Measurements from ENCODE around the gene RAB23.

Gene RAB23

DNA sequence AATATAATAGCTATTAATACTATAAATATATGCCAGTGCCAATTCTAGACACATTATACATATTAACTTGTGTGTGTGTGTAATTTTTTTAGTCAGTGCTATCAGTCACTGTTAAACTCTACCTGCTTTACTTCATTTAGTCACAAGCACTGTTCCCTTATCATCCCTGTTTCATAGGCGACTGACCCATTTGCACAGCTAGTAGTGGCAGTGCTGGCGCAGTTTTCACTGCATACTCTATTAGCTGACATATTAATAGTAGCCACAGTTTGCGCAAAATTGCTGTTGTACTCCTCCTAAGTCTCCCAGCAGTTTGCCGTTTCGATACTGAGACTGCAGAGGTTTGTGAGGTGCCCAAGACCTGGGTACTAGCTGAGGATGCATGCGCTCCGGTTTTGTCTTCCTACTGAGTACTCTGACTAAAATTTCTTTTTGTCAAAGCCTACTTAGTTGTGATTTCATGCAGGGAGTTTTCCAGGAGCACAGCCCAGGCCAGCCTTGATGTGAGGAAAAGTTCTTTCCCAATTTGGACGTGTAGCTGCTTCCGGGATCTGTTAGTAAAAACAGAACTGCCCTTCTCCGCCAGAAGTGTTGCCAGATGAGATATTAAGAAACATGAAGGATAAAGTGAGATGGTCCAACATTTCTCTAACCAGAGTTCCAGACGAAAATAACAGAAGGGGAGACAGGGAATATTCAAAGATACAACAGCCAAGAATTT, 44.4 kb downstream of the RAB23 start:
- DNase-seq, result no peak

DNA sequence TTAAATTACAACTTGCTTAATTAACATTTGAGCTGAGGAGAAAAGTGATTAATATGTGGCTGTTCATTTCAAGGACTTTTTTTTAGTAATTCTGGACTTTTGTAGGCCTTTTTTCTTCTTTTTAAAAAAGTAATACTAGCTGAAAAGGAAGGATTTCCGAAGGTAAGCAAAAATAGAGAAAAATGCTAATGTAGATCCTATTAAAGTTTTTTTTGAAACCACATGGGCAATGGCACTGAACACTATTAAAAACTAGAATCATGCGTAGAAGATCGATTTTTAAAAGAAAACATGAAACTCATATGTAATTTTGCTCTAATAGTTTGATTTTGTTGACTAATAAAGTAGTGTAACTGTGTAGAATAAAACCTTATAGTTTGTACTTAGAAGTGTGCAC, 47.6 kb downstream of the RAB23 start:
- no peak for DNase-seq

DNA sequence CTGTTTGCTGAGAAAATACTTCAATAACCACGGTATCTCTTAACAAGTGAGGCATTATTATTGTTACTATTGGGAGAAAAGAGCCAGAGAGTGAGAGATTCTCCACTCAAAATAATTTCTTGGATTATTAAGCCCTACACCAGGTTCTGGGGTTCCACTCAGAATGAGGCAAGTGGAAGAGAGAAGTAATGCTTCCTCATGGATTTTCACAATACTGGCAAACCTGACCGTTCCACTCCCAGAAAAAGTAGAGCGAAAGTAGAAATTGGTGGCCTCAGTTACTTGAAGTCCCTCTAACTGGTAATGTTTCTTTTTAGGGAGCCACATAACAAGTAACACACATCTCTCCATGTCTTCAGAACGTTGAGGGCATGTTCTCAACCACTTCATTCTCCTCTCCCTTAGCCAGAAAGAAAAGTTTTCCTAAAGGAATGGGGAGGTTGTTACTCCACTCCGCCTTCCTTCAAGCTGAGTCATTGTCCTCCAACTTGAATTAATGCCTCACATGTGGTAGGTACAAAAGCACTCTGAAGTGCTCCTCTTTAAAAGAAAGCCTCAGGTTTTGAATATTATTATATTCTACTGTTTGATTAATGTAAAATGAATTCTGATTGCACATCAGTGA, 48.1 kb downstream of the RAB23 start:
- no peak for DNase-seq

DNA sequence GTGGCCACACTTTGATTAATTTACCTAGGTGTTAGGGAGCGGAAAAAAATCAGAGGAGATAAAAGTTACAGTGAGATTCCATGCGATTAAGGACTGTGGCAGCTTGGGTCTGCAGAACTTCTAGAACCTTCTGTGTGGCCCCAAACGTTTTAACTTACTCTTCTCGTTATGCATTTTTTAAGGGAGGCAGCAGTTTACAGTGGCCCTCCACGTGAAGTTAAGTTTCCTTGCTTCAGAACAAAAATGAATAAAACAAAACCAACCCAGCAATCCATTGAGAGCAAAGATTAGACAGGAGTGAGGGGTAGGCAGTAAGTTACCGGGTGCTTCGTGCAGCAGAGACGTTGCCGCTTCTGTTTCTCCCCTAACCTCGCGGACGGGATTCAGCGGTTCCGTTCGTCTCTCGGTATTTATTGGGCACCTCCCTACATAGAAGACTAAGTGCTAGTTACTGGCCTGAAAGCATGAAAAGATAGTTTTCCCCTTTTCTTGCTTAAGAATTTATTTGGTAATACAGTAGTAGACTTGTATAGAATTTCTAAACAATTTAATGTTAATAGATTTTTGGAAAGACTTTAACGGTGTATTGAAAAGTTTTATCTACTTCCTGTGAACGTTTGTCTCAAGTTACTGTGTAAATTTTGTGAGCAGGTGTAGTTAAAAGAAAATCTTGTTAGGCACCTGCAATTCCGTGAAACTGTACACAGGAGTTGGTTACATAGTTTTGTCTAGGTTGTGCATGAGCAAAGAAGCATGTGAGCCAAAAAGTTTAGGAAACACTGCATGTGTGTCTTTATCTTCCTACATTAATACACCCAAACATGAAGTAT, 48.8 kb downstream of the RAB23 start:
- DNase-seq, result peak; percentile 57

DNA sequence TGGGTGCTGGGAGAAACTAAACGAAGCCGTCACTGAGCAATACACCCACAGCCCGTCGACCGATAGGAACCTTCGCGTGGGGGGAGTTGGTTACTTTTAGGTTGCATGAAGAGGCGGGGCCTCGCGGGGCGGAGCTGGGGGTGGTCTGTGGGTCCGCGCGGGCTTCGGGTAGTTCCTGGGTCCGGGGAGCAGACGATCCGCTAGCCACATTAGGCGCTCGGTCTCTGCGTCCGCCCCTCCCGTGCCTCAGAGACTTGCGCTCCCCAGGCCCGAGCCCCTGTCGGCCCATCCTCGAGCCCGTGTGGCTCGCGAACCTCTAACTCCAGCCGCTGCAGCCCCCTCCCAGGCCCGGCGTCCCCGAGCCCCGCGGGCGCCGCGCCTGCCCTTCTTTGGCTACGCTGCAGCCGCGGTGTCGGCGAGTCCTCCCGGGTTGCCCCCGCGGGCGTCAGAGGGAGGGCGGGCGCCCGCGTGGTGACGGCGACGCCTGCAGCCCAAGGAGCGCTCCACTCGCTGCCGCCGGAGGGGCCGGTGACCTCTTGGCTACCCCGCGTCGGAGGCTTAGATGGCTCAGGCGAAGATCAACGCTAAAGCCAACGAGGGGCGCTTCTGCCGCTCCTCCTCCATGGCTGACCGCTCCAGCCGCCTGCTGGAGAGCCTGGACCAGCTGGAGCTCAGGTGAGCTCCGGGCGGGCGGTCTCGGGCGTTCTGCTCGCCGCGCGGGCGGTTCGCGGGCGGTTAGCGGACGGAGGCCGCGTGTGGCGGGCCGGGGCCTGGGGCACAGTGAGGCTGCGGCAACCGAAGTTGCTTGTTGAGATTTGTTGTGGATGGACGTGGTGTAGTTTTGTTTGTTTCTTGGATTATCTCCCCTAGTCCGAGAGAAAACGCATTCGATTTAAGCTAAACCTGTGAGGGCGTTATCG, 49.7 kb downstream of the RAB23 start, which contains the start of gene BAG2:
Gene BAG2, plus strand, starts transcription at position 191 of the 920 bp plus-strand sequence. Its CDS starts 372 bp downstream, at position 563.
- DNase-seq, result peak; percentile 92

DNA sequence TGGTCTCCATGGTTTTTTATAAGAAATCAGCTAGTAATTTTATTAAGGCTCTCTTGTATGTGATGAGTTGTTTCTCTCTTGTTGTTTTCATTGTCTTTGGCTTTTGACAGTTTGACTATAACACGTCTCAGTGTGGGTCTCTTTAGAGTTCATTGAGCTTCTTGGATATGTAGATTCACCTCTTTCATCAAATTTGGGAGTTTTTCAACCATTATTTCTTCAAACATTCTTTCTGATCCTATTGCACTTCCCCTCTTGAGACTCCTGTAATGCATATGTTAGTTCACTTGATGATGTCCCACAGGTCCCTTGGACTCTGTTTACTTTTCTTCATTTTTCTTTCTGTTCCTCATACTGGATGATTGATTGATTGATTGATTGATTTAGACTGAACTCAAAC, 57.0 kb downstream of the RAB23 start:
- DNase-seq, result no peak

DNA sequence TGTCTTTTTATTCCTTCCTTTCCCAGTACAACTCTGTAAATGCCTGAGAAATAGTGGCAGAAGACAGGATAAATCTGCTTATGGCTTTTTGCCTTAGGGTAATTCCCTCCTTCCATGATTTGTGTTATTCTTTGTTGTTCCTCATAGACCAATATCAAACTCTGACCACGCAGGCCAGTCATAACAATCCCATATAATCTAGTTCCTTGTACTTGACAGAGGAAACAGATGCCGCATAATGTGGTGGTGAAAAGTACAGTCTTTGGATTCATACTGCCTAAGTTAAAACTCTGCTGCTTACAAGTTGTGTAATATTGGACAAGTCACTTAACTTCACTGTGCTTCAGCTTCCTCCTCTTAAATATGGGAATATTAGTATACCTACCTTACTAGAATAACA, 58.2 kb downstream of the RAB23 start:
- no peak for DNase-seq

DNA sequence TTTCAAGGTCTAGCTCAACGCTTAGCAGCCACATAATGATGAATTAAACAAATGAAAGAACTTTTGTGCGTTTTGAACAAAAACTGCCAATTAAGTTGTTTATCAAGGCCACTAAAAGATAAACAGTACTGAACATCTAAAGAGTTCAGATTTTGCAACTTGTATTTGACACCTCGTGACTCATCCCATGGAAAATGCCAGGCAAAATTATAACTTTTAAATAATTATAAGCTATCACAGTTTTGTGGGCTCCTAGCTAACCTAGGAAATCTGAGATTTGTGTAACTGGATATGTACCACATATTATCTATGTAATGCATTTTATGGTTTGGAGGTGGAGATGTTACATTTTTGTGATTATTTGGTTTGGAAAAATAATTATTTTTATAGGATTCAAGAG, 59.6 kb downstream of the RAB23 start:
- DNase-seq, result no peak

DNA sequence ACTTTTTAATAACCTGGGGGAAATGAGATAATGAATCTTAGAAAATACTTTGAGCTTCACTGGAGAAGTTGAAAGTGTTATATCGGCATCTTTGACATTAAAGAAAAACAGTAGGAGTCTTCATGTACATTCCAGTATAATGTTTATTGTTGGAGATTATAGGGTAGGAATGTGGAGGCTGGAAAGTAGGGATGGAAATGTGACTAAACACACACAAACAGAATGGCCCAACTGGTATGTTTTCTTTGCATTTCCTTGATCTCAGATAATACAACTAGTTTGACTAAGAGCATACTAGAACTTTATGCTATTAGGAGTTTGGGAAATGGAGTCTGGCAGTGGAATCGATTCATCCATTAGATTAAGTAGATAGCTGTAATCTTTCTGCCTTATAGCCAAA, 60.1 kb downstream of the RAB23 start:
- no peak for DNase-seq

DNA sequence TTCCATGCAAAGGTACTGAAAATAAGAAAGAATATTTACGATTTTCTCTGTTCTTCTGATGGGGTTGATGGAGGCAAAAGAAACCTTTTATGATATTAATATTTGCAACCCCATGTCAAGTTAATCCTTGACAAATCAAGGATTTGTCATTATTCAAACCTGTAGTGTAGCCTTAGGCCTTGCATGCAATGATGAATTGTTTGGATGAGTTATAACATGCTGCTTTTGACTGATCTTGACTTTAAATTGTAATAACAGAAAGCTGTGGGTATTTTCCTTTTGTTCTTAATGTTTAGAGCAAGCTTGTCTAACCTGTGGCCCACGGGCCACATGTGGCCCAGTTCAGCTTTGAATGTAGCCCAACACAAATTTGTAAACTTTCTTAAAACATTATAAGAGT, 63.0 kb downstream of the RAB23 start:
- DNase-seq, result no peak

DNA sequence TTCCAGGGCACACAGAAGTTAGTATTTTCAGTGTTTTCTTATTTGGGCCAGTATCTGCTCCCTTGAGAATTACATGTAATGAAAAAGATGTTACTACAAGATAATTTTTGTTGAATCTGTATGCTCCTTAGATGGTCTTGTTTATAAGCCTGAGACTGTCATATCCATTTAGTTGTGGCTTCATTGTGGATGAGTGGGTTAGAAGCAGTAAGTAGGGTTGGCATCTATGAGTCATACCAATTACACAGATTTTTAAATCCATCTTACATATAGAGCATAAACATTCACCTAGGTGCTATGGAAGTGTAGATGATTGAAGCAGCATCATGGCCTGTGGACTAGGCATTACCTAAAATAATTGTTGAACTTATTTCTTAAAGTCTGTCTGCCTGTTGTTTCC, 63.4 kb downstream of the RAB23 start:
- no peak for DNase-seq

DNA sequence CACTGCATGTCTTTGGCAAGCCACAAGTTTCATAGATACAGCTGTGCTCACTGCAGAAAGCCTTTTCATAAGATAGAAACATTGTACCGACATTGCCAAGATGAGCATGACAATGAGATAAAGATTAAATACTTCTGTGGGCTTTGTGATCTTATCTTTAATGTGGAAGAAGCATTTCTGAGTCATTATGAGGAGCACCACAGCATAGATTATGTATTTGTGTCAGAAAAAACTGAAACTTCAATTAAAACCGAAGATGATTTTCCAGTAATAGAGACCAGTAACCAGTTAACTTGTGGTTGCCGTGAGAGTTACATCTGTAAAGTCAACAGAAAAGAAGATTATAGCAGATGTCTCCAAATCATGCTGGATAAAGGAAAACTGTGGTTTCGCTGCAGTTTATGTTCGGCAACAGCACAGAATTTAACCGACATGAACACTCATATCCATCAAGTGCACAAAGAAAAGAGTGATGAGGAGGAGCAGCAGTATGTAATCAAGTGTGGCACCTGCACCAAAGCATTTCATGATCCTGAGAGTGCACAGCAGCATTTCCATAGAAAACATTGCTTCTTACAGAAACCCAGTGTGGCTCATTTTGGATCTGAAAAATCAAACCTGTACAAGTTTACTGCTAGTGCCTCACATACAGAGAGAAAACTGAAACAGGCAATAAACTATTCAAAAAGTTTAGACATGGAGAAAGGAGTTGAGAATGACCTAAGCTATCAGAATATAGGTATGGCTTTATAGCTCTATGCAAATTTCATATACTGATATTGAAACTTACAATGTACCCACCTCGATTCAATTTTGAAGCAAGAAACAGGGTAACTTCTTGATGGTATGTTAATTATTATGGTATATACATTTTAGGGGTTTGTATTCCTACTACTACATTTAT, 73.9 kb downstream of the RAB23 start:
- no peak for DNase-seq

DNA sequence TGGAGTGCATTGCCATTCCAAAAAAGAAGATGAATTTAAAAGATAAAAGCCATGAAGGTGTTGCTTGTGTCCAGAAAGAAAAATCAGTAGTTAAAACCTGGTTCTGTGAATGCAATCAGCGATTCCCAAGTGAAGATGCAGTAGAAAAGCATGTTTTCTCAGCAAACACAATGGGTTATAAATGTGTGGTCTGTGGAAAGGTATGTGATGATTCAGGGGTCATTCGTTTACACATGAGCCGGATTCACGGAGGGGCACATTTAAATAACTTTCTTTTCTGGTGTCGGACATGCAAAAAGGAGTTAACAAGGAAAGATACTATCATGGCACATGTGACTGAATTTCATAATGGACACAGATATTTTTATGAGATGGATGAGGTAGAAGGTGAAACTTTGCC, 74.7 kb downstream of the RAB23 start:
- DNase-seq, result no peak

DNA sequence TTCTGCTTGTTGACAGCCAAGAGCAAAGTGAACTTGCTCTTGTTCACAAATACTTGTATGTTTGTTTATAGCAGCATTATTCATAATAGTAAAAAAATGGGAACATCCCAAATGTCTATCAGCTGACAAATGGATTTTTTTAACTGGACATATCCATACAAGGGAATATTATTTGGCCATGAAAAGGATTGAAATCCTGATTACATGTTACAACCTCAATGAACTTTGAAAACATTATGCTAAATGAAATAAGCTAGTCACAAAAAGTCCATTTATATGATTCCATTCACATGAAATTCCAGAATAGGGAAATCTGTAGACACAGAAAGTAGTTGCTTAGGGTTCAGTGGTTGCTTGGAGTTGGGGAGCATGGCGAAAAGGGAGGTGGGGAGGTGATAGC, 78.4 kb downstream of the RAB23 start:
- DNase-seq, result no peak

DNA sequence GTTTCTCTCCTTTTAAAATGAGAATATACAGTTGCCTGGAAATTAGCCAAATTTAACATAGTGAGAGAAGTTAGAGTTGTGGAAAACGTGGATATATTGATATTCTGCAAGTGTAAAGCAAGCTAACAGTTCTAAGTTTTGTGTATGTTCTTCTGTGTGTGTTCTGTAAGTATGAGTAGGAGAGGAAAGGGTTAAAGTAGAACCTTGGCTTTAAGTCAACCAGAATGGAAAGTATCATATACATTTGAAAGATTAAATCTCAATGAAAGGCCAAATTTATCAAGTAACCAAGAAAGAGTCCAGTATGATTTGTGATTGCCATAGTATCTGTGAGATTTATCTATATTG, 80.0 kb downstream of the RAB23 start:
- DNase-seq, result no peak

DNA sequence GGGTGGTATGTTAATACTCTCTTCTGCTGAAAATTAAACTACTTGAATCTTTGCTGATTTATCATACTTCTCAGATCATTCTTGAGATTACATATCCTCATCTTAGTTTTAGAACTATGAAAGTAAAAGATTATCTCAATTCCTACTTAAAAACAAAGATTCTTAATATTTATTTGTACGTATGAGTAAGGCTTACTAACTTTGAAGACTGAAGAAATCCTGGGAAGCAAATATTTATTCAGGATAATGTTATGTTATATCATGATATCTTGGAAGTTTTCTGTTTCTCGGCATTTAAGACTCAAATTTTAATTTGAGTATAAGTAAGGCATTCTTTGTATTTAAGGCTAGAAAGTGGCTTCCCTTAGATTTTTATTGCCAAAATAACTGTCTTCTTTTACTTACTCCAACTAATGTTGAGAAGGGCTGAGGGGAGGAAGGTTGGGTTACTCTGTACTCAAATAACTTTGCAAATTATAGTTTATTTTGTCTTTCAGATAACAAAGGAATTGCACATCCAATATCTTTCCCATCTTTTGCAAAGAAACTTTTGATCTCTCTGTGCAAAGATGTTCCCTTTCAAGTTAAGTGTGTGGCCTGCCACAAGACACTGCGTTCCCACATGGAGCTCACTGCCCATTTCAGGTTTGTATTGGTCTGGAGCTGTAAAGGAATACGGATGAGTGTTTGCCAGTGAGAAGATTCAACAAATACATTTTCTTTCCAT, 80.5 kb downstream of the RAB23 start:
- no peak for DNase-seq

DNA sequence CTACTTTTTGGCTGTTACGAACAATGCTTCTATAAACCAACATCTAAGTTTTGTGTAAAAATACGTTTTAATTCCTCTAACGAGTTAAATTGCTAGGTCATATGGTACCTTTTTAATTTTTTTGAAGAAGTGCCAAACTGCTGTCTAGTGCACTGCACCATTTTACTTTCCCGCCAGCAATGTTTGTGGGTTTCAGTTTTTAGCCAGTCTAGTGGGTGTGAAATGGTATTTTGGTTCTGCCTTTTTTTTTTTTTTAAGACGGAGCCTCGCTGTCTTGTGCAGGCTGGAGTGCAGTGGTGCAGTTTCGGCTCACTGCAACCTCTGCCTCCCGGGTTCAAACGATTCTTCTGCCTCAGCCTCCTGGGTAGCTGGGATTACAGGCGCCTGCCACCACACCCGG, 84.1 kb downstream of the RAB23 start:
- DNase-seq, result no peak

DNA sequence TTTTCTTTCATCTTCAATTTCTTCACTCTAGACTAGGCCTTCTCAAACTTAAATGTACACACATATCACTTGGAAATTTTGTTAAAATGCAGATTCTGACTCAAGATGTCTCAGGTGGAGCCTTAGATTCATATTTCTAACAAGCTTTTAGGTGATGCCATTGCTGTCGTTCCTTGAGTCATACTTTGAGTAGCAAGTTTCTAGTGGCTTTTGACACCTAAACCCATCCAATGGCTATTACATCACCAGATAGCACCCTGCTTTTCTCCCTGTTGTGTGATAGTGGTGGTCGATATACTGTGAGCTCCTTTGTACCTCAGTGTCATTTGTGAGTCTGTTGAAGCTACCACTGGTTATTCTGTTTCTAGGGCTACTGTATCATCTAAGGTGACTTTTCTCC, 84.8 kb downstream of the RAB23 start:
- DNase-seq, result no peak
